Measurements from ENCODE around the gene NLN. TPM values are rescaled to one million over a fixed set of nuclear protein-coding genes. Genes with fewer than 3 reads are reported as not detected.

NLN gene
- total and polyA plus RNA-seq, 2 donors from 2014 or later, result 6.2 to 25.0 TPM

DNA sequence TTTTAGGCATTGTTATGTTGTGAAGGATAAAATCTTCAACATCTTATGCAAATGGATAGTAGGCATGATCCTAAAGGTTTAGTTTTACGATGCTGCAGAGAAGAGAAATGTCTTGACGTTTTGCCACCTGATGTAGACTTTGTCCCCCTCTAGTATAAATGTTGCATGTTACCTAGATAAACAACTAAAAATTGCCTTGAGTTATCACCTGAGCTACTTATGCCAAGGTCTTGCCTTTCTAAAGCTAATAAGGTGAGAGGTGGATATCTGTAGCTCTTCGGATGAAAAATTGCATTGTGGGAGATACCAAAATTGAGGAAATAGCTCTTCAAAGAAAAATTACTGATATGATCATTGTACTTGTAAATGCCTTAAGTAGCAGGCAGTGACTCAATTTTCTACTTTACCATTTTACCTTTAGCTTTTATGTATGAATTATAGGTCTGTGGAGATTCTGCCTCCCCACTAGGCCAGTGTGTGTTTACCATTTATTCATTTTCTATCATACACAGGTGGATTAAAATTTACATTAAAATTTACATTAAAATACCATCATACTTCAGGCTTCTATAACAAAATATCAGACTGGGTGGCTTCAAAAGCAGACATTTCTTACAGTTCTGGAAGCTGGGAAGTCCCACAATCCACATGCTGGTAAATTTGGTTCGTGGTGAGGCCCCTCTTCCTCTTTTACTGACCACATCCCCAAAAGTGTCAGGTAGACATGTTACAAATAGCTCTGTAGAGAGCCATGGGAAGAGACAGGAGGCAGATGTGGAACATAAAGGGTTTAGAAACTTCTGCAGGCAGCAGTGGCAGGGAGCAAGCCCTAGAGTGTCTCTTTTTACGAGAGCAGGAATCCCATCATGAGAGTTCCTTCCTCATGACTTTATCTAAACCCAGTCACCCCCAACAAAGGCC lies 103.7 kb downstream of the NLN start:
- intact Hi-C loops (cut with DNase I), result no loop called here
- Histone ChIP-seq H3K9ac (ENCODE audit: low read length in 3 of 3) (no peak overlapping the region), H3K4me3 (ENCODE audit: low read length in 3 of 3) (no peak overlapping the region), H3K27me3 (ENCODE audit: control insufficient read depth, insufficient read depth, low read length) (no peaks in the 10 kb centered on the region), H3K27ac (ENCODE audit: low read depth in 2 of 2, low read length in 2 of 2) (no peak overlapping the region), H3K9me3 (ENCODE audit: control insufficient read depth in 2 of 3, insufficient read depth in 1 of 3, low read length in 3 of 3) (no peaks in the 10 kb centered on the region), H3K4me1 (ENCODE audit: control insufficient read depth in 2 of 3, insufficient read depth in 2 of 3, low read depth in 1 of 3, low read length in 3 of 3) (no peaks in the 10 kb centered on the region), H3K36me3 (ENCODE audit: control insufficient read depth in 2 of 3, insufficient read depth in 3 of 3, low read length in 3 of 3) (no peaks in the 10 kb centered on the region)
- DNase-seq, result no peak
- TF ChIP-seq, protein P1, sequence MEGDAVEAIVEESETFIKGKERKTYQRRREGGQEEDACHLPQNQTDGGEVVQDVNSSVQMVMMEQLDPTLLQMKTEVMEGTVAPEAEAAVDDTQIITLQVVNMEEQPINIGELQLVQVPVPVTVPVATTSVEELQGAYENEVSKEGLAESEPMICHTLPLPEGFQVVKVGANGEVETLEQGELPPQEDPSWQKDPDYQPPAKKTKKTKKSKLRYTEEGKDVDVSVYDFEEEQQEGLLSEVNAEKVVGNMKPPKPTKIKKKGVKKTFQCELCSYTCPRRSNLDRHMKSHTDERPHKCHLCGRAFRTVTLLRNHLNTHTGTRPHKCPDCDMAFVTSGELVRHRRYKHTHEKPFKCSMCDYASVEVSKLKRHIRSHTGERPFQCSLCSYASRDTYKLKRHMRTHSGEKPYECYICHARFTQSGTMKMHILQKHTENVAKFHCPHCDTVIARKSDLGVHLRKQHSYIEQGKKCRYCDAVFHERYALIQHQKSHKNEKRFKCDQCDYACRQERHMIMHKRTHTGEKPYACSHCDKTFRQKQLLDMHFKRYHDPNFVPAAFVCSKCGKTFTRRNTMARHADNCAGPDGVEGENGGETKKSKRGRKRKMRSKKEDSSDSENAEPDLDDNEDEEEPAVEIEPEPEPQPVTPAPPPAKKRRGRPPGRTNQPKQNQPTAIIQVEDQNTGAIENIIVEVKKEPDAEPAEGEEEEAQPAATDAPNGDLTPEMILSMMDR (IDR thresholded peaks at IDR 0.05; ENCODE audit: borderline replicate concordance, extremely low read depth, insufficient read depth), result no peak
- FAIRE-seq, result no peak

DNA sequence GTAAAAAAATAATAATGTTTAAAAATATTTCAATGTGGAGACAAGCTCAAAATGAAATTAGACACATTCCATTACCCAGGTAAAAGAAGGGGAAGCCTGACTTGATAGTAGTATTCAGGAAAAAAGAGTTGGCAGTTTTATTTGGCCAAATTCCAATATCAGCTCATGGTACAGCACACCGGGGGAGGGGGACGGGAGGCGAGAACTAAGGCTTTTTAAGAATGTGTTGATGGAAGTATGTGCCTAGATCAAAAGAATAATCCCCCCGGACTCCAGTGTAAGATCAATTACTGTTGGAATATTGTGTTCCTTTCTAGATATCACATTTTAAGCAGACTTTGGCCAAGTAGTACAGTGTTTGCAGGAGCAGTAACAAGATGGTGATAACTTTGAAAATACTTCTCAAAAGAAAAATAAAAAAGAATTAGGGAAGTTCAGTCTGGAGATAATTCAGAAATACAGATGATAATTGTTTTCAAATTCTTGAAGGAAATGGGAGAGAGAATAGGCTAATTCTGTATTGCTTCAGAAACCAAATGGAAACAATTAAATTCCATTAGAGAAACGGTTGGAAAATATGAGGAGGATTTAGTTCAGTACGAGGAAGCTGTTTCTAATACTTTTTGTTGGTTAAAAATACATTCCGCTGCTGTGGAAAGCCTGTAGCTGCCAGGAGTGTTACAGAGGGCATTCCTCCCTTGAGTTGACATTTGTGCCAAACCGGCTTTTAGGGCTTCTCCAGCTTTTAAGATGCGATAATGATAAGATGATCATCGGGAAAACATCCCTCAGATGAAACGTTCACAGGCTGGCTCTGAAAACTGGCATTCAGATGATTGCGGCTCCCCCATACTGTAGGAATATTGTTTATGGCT lies 106.3 kb downstream of the NLN start:
- FAIRE-seq, result no peak
- TF ChIP-seq, protein P1 (IDR thresholded peaks at IDR 0.05; ENCODE audit: borderline replicate concordance, extremely low read depth, insufficient read depth), result no peak
- H3K9me3 ChIP-seq (ENCODE audit: control insufficient read depth in 2 of 3, insufficient read depth in 1 of 3, low read length in 3 of 3), result no peaks in the 10 kb centered on the region
- H3K9ac ChIP-seq (ENCODE audit: low read length in 3 of 3), result no peak overlapping the region
- H3K4me3 ChIP-seq (ENCODE audit: low read length in 3 of 3), result no peak overlapping the region
- no peak overlapping the region for H3K27ac ChIP-seq (ENCODE audit: low read depth in 2 of 2, low read length in 2 of 2)
- DNase-seq, result peak in 1 of 5 donors; percentile 16
- no peaks in the 10 kb centered on the region for H3K27me3 ChIP-seq (ENCODE audit: control insufficient read depth, insufficient read depth, low read length)
- no peaks in the 10 kb centered on the region for H3K4me1 ChIP-seq (ENCODE audit: control insufficient read depth in 2 of 3, insufficient read depth in 2 of 3, low read depth in 1 of 3, low read length in 3 of 3)
- intact Hi-C loops (cut with DNase I), result no loop called here
- H3K36me3 ChIP-seq (ENCODE audit: control insufficient read depth in 2 of 3, insufficient read depth in 3 of 3, low read length in 3 of 3), result no peaks in the 10 kb centered on the region

DNA sequence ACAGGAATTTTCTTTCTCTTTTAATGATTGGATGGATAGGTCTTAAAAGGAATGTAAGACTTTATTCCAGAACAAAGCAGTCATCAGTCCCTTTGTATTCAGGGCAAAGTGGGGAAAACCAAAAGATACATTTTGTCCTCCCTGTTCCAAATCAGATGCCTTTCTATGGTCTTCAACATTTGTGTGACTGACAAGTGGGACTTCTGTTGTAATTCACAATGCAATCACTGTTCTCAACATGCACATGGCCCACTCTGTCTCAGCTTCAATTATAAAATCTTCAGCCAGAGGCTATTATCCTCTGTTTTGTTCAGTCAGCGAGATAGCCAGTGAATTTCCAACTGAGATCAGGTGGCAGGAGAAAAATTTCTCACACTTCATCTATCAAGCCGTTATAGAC lies 108.9 kb downstream of the NLN start:
- H3K9me3 ChIP-seq (ENCODE audit: control insufficient read depth in 2 of 3, insufficient read depth in 1 of 3, low read length in 3 of 3), result no peaks in the 10 kb centered on the region
- no peaks in the 10 kb centered on the region for H3K4me1 ChIP-seq (ENCODE audit: control insufficient read depth in 2 of 3, insufficient read depth in 2 of 3, low read depth in 1 of 3, low read length in 3 of 3)
- intact Hi-C loops (cut with DNase I), result no loop called here
- H3K9ac ChIP-seq (ENCODE audit: low read length in 3 of 3), result no peak overlapping the region
- TF ChIP-seq, protein P1 (IDR thresholded peaks at IDR 0.05; ENCODE audit: borderline replicate concordance, extremely low read depth, insufficient read depth), result no peak
- H3K4me3 ChIP-seq (ENCODE audit: low read length in 3 of 3), result no peak overlapping the region
- no peaks in the 10 kb centered on the region for H3K36me3 ChIP-seq (ENCODE audit: control insufficient read depth in 2 of 3, insufficient read depth in 3 of 3, low read length in 3 of 3)
- no peak overlapping the region for H3K27ac ChIP-seq (ENCODE audit: low read depth in 2 of 2, low read length in 2 of 2)
- H3K27me3 ChIP-seq (ENCODE audit: control insufficient read depth, insufficient read depth, low read length), result no peaks in the 10 kb centered on the region
- FAIRE-seq, result no peak
- no peak for DNase-seq

Measured in kidney (tissue), 14 donors.